Caco-2 (cell line): Measurements from ENCODE around the gene PAFAH1B2. TPM values are rescaled to one million over a fixed set of nuclear protein-coding genes. Genes with fewer than 3 reads are reported as not detected.

Source experiments
- BruUV-seq: library from RNA; stranded (reverse); fragments of 400-500 nt; replicated peaks from 2 replicates; lab custom pipeline; 2021; lab: Mats Ljungman, UMichigan
- CTCF ChIA-PET: fragments of 300-600 bp; sonication (Branson Sonifier 250); formaldehyde crosslinking; loops from one replicate; lab custom pipeline; 2022; ENCODE audit warnings: antibody characterized with exemption; lab: Charles Lee
- POLR2A ChIA-PET: fragments of 300-600 bp; sonication (Branson Sonifier 250); formaldehyde crosslinking; loops from one replicate; lab custom pipeline; 2022; ENCODE audit warnings: antibody characterized with exemption; lab: Charles Lee
- DNase-seq, 2 experiments: peaks; one replicate each; pipeline versions ENCODE4 v3.0.0 to v3.0.0-alpha.2; 2020 to 2022
- H3K27me3 ChIP-seq: replicated peaks from 2 replicates; pipeline ENCODE4 v1.6.0; 2011; ENCODE audit warnings: low read length; ENCODE audit not compliant: control insufficient read depth, insufficient read depth
- H3K36me3 ChIP-seq: 2 replicates; pipeline ENCODE4 v1.5.1; 2011; ENCODE audit warnings: low read length; ENCODE audit not compliant: control insufficient read depth, insufficient read depth
- H3K4me1 ChIP-seq: fragments of 250-450 bp; sonication (Bioruptor Pico); 2 replicates; pipeline ENCODE4 v1.5.1; 2020; ENCODE audit warnings: mild to moderate bottlenecking
- H3K4me3 ChIP-seq: 2 replicates; pipeline ENCODE4 v1.5.1; 2011; ENCODE audit warnings: low read depth, mild to moderate bottlenecking, control low read depth, low read length
- H3K9me3 ChIP-seq: fragments of 250-450 bp; sonication (Bioruptor Pico); 2 replicates; pipeline ENCODE4 v1.5.1; 2020; ENCODE audit warnings: mild to moderate bottlenecking, moderate library complexity
- H3K27ac Mint-ChIP-seq: one replicate; pipeline ENCODE4 v1.8.0; 2022; ENCODE audit warnings: mixed read lengths; ENCODE audit not compliant: unreplicated experiment
- H3K27me3 Mint-ChIP-seq: one replicate; pipeline ENCODE4 v1.8.0; 2022; ENCODE audit warnings: mixed read lengths; ENCODE audit not compliant: insufficient read depth, unreplicated experiment
- H3K36me3 Mint-ChIP-seq: one replicate; pipeline ENCODE4 v1.8.0; 2022; ENCODE audit warnings: mild to moderate bottlenecking, mixed read lengths; ENCODE audit not compliant: insufficient read depth, unreplicated experiment
- H3K4me1 Mint-ChIP-seq: one replicate; pipeline ENCODE4 v1.8.0; 2022; ENCODE audit warnings: low read depth, mixed read lengths; ENCODE audit not compliant: unreplicated experiment
- H3K4me3 Mint-ChIP-seq: one replicate; pipeline ENCODE4 v1.8.0; 2022; ENCODE audit warnings: mild to moderate bottlenecking, moderate library complexity, mixed read lengths; ENCODE audit not compliant: unreplicated experiment
- H3K9me3 Mint-ChIP-seq: one replicate; pipeline ENCODE4 v1.8.0; 2022; ENCODE audit warnings: mixed read lengths; ENCODE audit not compliant: unreplicated experiment
- CTCF ChIP-seq, 2 experiments: fragments of 200-600 bp in 1 of 2; IDR thresholded peaks; 1 replicate in 1 of 2; 2 replicates in 1 of 2; pipeline versions ENCODE4 v1.5.1 to v1.8.0; 2011 to 2022; ENCODE audit warnings: antibody characterized with exemption in 1 of 2, control low read depth in 1 of 2, inconsistent platforms in 1 of 2, low read depth in 1 of 2, low read length in 1 of 2, mild to moderate bottlenecking in 1 of 2, moderate library complexity in 1 of 2; ENCODE audit not compliant: insufficient read depth in 1 of 2, severe bottlenecking in 1 of 2, unreplicated experiment in 1 of 2
- intact Hi-C: fragments of 100-400 bp; cut with micrococcal nuclease; formaldehyde crosslinking; loops from one replicate; pipeline ENCODE4 v1.10.0; 2022; ENCODE audit not compliant: unreplicated experiment
- total RNA-seq: library from RNA; stranded (reverse); gene quantifications from 2 replicates; pipeline ENCODE4 v1.2.3, GENCODE V29; 2022

PAFAH1B2 gene
- total RNA-seq, 1 experiment from 2014 or later = 167 TPM

- Mint-ChIP-seq H3K4me1 (no peaks in the 10 kb centered on the region), H3K9me3 (no peaks in the 10 kb centered on the region), H3K36me3 (peaks cover 92% of the 10 kb centered on the region), H3K4me3 (no peak overlapping the region), H3K27me3 (no peaks in the 10 kb centered on the region), H3K27ac (no peak overlapping the region)
- CTCF ChIA-PET = interaction anchor here (0.6 kb wide), 1 partner anchor 23 kb away, joined by 3 read pairs; no protein-coding TSS in a partner anchor
- no peak for DNase-seq
- POLR2A ChIA-PET = no interaction called here
- Histone ChIP-seq H3K9me3 (no peaks in the 10 kb centered on the region), H3K36me3 (no peaks in the 10 kb centered on the region), H3K27me3 (no peaks in the 10 kb centered on the region), H3K4me3 (no peak overlapping the region), H3K4me1 (peaks cover 19% of the 10 kb centered on the region)
- no TSS peak for BruUV-seq
- intact Hi-C loops = no loop called here
- no peak for TF ChIP-seq CTCF (IDR thresholded peaks at IDR 0.05; ENCODE audit: insufficient read depth in 1 of 2, low read depth in 1 of 2, low read length in 1 of 2, severe bottlenecking in 1 of 2, unreplicated experiment in 1 of 2)
These were observed 26.9 kb downstream of the PAFAH1B2 start for GRCh38 chr11:117171007-117171403.

DNA sequence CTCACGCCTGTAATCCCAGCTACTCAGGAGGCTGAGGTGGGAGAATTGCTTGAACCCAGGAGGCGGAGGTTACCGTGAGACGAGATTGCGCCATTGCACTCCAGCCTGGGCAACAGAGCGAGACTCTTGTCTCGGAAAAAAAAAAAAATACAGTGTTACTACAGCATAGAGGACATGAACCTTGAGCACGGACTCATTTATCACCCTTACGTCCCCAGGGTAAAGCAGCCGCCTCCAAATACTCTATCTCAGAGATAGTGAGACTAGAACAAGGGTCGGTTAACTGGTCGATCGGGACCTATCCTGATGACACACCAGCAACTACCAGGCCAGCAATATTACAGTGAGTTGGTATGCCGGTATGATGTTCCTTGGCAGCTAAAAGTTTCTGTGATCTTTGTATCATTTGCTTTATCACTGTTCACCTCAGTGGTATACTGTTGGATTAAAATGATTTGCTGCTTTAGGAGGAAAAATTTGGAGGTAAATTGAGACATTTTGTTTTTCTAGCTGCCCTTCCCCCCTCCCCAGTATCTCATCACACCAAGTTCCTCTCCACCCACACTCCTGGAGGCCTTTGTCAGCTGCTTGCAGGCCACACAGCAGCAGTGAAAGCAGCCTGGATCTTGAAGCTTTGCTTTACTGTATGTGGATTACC is 27.4 kb downstream of the PAFAH1B2 start:
- BruUV-seq = no TSS peak
- no peak for DNase-seq
- Histone ChIP-seq H3K36me3 (no peaks in the 10 kb centered on the region), H3K9me3 (no peaks in the 10 kb centered on the region), H3K4me3 (no peak overlapping the region), H3K27me3 (no peaks in the 10 kb centered on the region), H3K4me1 (peaks cover 19% of the 10 kb centered on the region)
- no peaks in the 10 kb centered on the region for H3K27me3 Mint-ChIP-seq
- no peaks in the 10 kb centered on the region for H3K4me1 Mint-ChIP-seq
- H3K36me3 Mint-ChIP-seq = peaks cover 88% of the 10 kb centered on the region
- no peak overlapping the region for H3K4me3 Mint-ChIP-seq
- intact Hi-C loops = no loop called here
- ChIA-PET CTCF (no interaction called here), POLR2A (interaction anchor here (0.6 kb wide), 1 partner anchor 607 kb away, joined by 6 read pairs; no protein-coding TSS in a partner anchor)
- TF ChIP-seq CTCF (IDR thresholded peaks at IDR 0.05; ENCODE audit: insufficient read depth in 1 of 2, low read depth in 1 of 2, low read length in 1 of 2, severe bottlenecking in 1 of 2, unreplicated experiment in 1 of 2) = no peak
- H3K9me3 Mint-ChIP-seq = no peaks in the 10 kb centered on the region
- no peak overlapping the region for H3K27ac Mint-ChIP-seq

- Mint-ChIP-seq H3K27ac (no peak overlapping the region), H3K4me3 (no peak overlapping the region), H3K36me3 (peaks cover 77% of the 10 kb centered on the region), H3K9me3 (no peaks in the 10 kb centered on the region), H3K4me1 (peaks cover 4% of the 10 kb centered on the region), H3K27me3 (no peaks in the 10 kb centered on the region)
- ChIA-PET POLR2A (no interaction called here), CTCF (interaction anchor here (0.8 kb wide), 1 partner anchor 24 kb away, joined by 3 read pairs; no protein-coding TSS in a partner anchor)
- BruUV-seq = no TSS peak
- no peaks in the 10 kb centered on the region for H3K9me3 ChIP-seq
- peaks cover 24% of the 10 kb centered on the region for H3K4me1 ChIP-seq
- H3K4me3 ChIP-seq = no peak overlapping the region
- DNase-seq = no peak
- no peak for TF ChIP-seq CTCF (IDR thresholded peaks at IDR 0.05; ENCODE audit: insufficient read depth in 1 of 2, low read depth in 1 of 2, low read length in 1 of 2, severe bottlenecking in 1 of 2, unreplicated experiment in 1 of 2)
- no peaks in the 10 kb centered on the region for H3K27me3 ChIP-seq
- intact Hi-C loops = no loop called here
- no peaks in the 10 kb centered on the region for H3K36me3 ChIP-seq
These were observed 28.8 kb downstream of the PAFAH1B2 start for GRCh38 chr11:117172724-117173421.
